Activated naive CD8-positive, alpha-beta T cell treated with anti-CD3 and anti-CD28 coated beads, Interleukin-2, amount 50 U/mL, for 24 hours (primary cell): Measurements from ENCODE around the gene EIF3A.
"Not testable (repeated sequence)": the region's sequence is repeated elsewhere in the genome, so short reads cannot be mapped to it uniquely, and the experiment has no call there.

Source experiments
- ATAC-seq: fragments of 150-1000 bp; cut with Tn5 transposase; one replicate; pipeline ENCODE4 v1.10.0; 2021
- DNase-seq: peaks from one replicate; pipeline ENCODE4 v3.0.0; 2021
- H3K27ac Mint-ChIP-seq: one replicate; pipeline ENCODE4 v1.8.0; 2021; ENCODE audit warnings: mild to moderate bottlenecking, mixed read lengths
- H3K27me3 Mint-ChIP-seq: one replicate; pipeline ENCODE4 v1.8.0; 2021; ENCODE audit warnings: mixed read lengths
- H3K36me3 Mint-ChIP-seq: one replicate; pipeline ENCODE4 v1.8.0; 2021; ENCODE audit warnings: low read depth, mixed read lengths
- H3K4me1 Mint-ChIP-seq: one replicate; pipeline ENCODE4 v1.8.0; 2021; ENCODE audit warnings: mixed read lengths
- H3K4me3 Mint-ChIP-seq: one replicate; pipeline ENCODE4 v1.8.0; 2021; ENCODE audit warnings: mild to moderate bottlenecking, moderate library complexity, mixed read lengths
- H3K9me3 Mint-ChIP-seq: one replicate; pipeline ENCODE4 v1.8.0; 2021; ENCODE audit warnings: mixed read lengths

EIF3A gene

DNA sequence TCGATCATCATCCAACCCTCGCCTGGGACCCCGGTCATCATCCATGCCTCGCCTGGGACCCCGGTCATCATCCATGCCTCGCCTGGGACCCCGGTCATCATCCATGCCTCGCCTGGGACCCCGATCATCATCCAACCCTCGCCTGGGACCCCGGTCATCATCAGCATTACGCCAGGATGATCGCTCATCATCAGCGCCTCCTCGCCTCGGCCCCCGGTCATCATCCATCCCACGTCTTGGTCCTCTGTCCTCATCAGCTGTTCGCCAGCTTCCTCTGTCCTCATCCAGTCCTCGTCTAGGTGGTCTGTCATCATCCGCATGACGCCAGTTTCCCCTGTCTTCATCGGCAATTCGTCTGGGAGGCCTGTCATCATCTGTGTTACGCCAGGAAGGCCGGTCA is 38.4 kb downstream of the EIF3A start:
- peaks cover 83% of the 10 kb centered on the region for H3K36me3 Mint-ChIP-seq
- ATAC-seq (peak; percentile 17), DNase-seq (no peak)
- no peaks in the 10 kb centered on the region for H3K27me3 Mint-ChIP-seq
- peaks cover 9% of the 10 kb centered on the region for H3K4me1 Mint-ChIP-seq
- H3K4me3 Mint-ChIP-seq: no peak overlapping the region
- no peaks in the 10 kb centered on the region for H3K9me3 Mint-ChIP-seq
- no peak overlapping the region for H3K27ac Mint-ChIP-seq

DNA sequence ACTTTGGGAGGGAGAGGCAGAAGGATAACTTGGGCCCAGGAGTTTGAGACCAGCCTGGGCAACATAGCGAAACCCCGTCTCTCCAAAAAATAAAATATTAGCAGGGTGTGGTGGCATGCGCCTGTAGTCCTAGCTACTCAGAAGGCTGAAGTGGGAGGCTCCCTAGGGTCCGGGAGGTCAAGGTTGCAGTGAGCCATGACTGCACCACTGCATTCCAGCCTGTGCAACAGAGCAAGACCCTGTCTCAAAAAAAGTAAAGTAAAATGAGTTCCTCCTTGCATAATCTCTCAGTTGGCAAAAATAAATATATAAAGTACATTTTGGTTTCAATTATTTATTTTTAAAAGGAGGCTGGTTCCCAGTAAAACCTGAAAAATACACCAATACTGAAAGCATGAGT is 39.3 kb downstream of the EIF3A start:
- peaks cover 9% of the 10 kb centered on the region for H3K4me1 Mint-ChIP-seq
- no peak overlapping the region for H3K27ac Mint-ChIP-seq
- ATAC-seq: no peak
- H3K36me3 Mint-ChIP-seq: peaks cover 83% of the 10 kb centered on the region
- DNase-seq: no peak
- H3K4me3 Mint-ChIP-seq: no peak overlapping the region
- no peaks in the 10 kb centered on the region for H3K9me3 Mint-ChIP-seq
- H3K27me3 Mint-ChIP-seq: no peaks in the 10 kb centered on the region

DNA sequence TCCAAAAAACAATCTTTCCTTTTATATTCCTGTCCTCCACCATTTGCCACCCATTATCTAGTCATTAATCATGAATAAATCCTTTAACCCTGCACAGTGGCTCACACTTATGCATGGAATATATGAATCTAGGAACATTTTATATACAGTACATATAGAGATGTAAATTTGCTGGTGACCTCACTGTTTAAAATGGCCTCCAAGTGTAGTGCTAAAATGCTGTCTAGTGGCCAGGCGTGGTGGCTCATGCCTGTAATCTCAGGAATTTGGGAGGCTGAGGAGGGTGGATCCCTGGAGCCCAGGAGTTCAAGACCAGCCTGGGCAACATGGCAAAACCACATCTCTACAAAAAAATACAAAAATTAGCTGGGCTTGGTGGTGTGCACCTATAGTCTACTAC is 41.5 kb downstream of the EIF3A start:
- H3K4me3 Mint-ChIP-seq: no peak overlapping the region
- no peaks in the 10 kb centered on the region for H3K9me3 Mint-ChIP-seq
- no peaks in the 10 kb centered on the region for H3K27me3 Mint-ChIP-seq
- H3K27ac Mint-ChIP-seq: no peak overlapping the region
- ATAC-seq (no peak), DNase-seq (no peak)
- H3K36me3 Mint-ChIP-seq: peaks cover 81% of the 10 kb centered on the region
- peaks cover 9% of the 10 kb centered on the region for H3K4me1 Mint-ChIP-seq

- H3K4me3 Mint-ChIP-seq: no peak overlapping the region
Observed at GRCh38 chr10:119031496-119032059, 49.0 kb downstream of the EIF3A start.

DNA sequence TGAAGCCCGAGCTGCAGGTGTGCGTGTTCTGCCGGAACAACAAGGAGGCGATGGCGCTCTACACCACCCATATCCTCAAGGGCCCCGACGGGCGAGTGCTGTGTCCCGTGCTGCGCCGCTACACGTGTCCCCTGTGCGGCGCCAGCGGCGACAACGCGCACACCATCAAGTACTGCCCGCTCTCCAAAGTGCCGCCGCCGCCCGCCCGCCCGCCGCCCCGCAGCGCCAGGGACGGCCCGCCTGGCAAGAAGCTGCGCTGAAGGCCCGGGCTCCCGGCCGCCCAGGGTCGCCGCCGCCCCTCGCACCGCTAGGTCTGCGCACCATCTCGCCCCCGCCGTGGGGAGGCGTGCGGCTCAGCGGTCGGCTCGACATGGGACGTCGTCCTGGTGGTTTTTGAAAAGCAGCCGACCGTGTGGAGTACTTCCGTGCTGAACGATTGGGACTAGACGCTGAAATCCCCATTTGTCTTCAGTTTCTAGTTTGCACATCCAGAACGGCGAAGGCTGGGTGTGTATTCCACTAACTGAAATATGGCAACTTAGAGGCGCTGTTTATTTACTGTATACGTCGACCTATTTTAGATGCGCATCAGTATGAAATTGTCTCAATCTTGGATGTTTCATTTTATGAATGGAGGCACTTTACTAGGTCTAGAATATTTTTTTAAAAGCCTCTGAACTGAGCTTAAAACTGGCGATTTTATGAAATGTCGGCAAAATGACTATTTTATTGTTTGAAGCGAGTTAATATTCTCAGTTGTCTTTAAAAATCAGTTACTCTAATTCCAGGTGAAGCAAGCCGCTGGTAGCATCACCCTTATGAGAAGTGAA is 50.0 kb downstream of the EIF3A start:
- H3K4me3 Mint-ChIP-seq: peak overlapping the region; percentile 66
- H3K36me3 Mint-ChIP-seq: peaks cover 22% of the 10 kb centered on the region
- H3K27me3 Mint-ChIP-seq: peaks cover 5% of the 10 kb centered on the region
- no peaks in the 10 kb centered on the region for H3K9me3 Mint-ChIP-seq
- ATAC-seq (peak; percentile 74), DNase-seq (peak; percentile 48)
- H3K27ac Mint-ChIP-seq: no peak overlapping the region
- H3K4me1 Mint-ChIP-seq: peaks cover 16% of the 10 kb centered on the region

More at GRCh38 chr10:119031496-119032059, 49.0 kb downstream of the EIF3A start:
- peaks cover 16% of the 10 kb centered on the region for H3K4me1 Mint-ChIP-seq
- no peaks in the 10 kb centered on the region for H3K9me3 Mint-ChIP-seq
- peaks cover 5% of the 10 kb centered on the region for H3K27me3 Mint-ChIP-seq
- DNase-seq: no peak
- ATAC-seq: no peak
- peaks cover 30% of the 10 kb centered on the region for H3K36me3 Mint-ChIP-seq
- no peak overlapping the region for H3K27ac Mint-ChIP-seq

DNA sequence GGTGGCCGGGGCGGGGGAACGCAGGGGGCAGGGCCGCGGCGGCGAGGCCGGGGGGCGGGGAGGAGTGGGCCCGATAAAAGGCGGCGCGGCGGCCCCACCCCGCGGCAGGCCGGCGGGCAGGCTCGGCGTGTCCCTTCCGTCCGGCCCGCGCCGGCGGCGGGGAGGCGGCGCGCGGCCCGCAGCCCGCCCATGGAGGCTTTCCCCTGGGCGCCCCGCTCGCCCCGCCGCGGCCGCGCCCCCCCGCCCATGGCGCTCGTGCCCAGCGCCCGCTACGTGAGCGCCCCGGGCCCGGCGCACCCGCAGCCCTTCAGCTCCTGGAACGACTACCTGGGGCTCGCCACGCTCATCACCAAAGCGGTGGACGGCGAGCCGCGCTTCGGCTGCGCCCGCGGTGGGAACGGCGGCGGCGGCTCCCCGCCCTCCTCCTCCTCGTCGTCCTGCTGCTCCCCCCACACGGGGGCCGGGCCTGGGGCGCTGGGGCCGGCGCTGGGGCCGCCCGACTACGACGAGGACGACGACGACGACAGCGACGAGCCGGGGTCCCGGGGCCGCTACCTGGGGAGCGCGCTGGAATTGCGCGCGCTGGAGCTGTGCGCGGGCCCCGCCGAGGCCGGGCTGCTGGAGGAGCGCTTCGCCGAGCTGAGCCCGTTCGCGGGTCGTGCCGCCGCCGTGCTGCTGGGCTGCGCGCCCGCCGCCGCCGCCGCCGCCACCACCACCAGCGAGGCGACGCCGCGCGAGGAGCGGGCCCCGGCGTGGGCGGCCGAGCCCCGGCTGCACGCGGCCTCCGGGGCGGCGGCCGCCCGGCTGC is 50.8 kb downstream of the EIF3A start, which contains the start of gene NANOS1:
TSS of gene NANOS1 (plus strand) at position 102 of the 808 bp plus-strand sequence. CDS start at position 190, 88 bp downstream.
- DNase-seq (no peak), ATAC-seq (peak; percentile 16)
- H3K4me1 Mint-ChIP-seq: peaks cover 16% of the 10 kb centered on the region
- no peaks in the 10 kb centered on the region for H3K9me3 Mint-ChIP-seq
- peaks cover 5% of the 10 kb centered on the region for H3K27me3 Mint-ChIP-seq
- H3K27ac Mint-ChIP-seq: no peak within 1 kb of the TSS
- H3K4me3 Mint-ChIP-seq: peak within 1 kb of the TSS; percentile 66
- peaks cover 21% of the 10 kb centered on the region for H3K36me3 Mint-ChIP-seq

GRCh38 chr10:119028900-119029612 is 51.6 kb downstream of the EIF3A start:
- Mint-ChIP-seq H3K4me3 (peak overlapping the region; percentile 51), H3K27me3 (peaks cover 5% of the 10 kb centered on the region), H3K36me3 (peaks cover 14% of the 10 kb centered on the region), H3K4me1 (peaks cover 16% of the 10 kb centered on the region), H3K27ac (no peak overlapping the region), H3K9me3 (no peaks in the 10 kb centered on the region)
- ATAC-seq (peak; percentile 73), DNase-seq (peak; percentile 80)

DNA sequence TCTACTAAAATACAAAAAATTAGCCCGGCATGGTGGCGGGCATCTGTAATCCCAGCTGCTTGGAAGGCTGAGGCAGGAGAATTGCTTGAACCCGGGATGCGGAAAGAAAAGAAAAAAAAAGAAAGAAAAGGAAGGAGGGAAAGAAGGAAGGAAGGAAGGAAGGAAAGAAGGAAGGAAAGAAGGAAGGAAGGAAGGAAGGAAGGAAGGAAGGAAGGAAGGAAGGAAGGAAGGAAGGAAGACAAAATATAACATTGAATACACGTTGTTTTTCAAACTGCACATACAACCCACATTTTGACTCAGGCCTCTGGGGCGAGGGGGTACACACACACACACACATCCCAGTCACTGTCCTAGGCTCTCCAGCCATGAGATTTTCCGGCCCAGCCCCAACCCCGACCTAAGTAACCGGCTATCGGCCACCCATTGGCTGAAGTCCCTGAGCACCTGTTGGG is 52.1 kb downstream of the EIF3A start:
- H3K4me3 Mint-ChIP-seq: peak overlapping the region; percentile 51
- not testable (repeated sequence) for H3K9me3 Mint-ChIP-seq, H3K36me3 Mint-ChIP-seq, H3K27me3 Mint-ChIP-seq, H3K27ac Mint-ChIP-seq, ATAC-seq, DNase-seq
- H3K4me1 Mint-ChIP-seq: peaks cover 16% of the 10 kb centered on the region

DNA sequence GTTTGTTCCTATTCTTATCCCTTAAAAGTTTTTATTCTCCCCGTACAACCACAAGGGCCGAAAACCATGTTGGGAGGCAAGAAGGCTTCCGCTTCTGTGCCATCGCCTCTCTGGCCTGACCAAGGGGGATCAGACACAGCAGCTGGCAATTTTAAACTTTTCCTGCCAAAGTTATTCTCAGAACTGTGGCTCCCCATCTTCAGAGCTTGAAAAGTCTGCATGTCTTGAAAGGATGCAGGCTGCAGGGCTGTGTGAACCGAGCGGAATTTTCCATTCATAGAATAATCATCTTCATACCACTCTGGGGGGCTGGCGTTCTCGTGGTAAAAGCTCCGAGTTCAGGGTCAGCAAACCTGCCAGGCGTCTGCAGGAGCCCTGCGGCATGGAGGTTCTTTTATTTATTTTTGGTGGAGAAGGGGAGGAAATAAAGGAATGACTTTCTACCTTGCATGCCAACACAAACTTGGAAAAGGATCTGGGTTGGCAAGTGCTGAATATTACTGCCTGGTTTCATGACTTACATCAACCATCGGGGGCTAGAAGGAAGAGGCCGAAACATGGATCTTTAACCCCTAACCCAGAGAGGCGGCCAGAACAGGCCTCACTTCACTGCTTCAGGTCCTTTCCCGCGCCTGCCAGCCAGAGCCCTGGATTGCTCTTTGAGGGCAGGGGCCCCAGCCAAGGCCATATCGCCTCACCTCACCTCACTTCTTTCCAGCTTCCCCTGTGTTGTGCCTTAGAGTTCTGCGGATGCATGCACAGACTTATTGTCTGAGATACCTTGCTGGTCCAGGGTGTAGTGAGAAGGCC is 54.1 kb downstream of the EIF3A start:
- ATAC-seq (no peak), DNase-seq (no peak)
- no peaks in the 10 kb centered on the region for H3K9me3 Mint-ChIP-seq
- no peaks in the 10 kb centered on the region for H3K36me3 Mint-ChIP-seq
- no peak overlapping the region for H3K4me3 Mint-ChIP-seq
- H3K27ac Mint-ChIP-seq: no peak overlapping the region
- peaks cover 10% of the 10 kb centered on the region for H3K4me1 Mint-ChIP-seq
- H3K27me3 Mint-ChIP-seq: peaks cover 5% of the 10 kb centered on the region

GRCh38 chr10:119025776-119026175 is 54.8 kb downstream of the EIF3A start:
- no peak for DNase-seq
- no peak overlapping the region for H3K4me3 Mint-ChIP-seq
- H3K27ac Mint-ChIP-seq: no peak overlapping the region
- ATAC-seq: no peak
- no peaks in the 10 kb centered on the region for H3K36me3 Mint-ChIP-seq
- H3K27me3 Mint-ChIP-seq: peaks cover 7% of the 10 kb centered on the region
- H3K4me1 Mint-ChIP-seq: peaks cover 3% of the 10 kb centered on the region
- H3K9me3 Mint-ChIP-seq: no peaks in the 10 kb centered on the region

- Mint-ChIP-seq H3K36me3 (no peaks in the 10 kb centered on the region), H3K9me3 (no peaks in the 10 kb centered on the region), H3K27me3 (peaks cover 9% of the 10 kb centered on the region), H3K4me1 (peaks cover 5% of the 10 kb centered on the region), H3K4me3 (no peak overlapping the region), H3K27ac (no peak overlapping the region)
- DNase-seq (no peak), ATAC-seq (no peak)
Observed at GRCh38 chr10:119025336-119025735, 55.3 kb downstream of the EIF3A start.

DNA sequence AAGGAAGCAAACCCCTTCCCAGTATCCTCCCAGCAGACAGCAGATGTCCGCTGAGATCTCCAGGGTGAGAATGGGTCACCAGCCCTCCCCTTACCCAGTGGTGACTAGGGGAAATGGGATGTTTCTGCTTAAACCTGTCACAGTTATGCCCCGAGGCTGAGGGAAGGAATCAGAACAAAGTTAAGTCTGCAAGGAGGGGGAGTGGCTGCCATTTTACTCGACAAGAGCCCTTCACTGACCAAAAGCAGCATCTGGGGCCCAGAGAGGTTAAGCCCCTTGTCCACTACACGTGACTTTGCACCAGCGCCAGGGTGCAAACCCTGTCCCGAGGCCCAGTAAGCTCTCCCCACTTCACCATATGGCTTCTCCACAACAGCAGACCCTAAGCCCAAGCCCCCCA is 55.7 kb downstream of the EIF3A start:
- H3K36me3 Mint-ChIP-seq: no peaks in the 10 kb centered on the region

DNA sequence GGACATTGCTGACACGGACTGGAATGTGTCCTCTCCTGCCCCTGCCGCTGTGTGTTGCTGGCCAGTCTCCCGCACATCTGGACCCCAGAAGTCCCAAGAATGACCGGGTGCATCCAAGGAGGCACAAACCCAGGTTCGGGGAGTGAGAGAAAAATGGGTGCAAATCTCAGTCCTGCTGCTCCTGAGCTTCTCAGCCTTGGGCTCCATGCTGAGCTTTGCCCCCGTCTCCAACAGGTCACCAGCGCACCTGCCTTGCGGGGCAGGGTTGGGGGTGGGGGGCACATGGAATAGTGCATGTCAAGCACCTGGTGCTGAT is 57.1 kb downstream of the EIF3A start:
- H3K4me3 Mint-ChIP-seq: no peak overlapping the region
- H3K4me1 Mint-ChIP-seq: peaks cover 5% of the 10 kb centered on the region
- H3K9me3 Mint-ChIP-seq: no peaks in the 10 kb centered on the region
- ATAC-seq: no peak
- H3K27ac Mint-ChIP-seq: no peak overlapping the region
- no peaks in the 10 kb centered on the region for H3K36me3 Mint-ChIP-seq
- no peak for DNase-seq
- H3K27me3 Mint-ChIP-seq: peaks cover 9% of the 10 kb centered on the region

More for the DNA sequence above, 55.7 kb downstream of the EIF3A start:
- peaks cover 10% of the 10 kb centered on the region for H3K27me3 Mint-ChIP-seq
- H3K27ac Mint-ChIP-seq: no peak overlapping the region
- no peak overlapping the region for H3K4me3 Mint-ChIP-seq
- DNase-seq: no peak
- no peak for ATAC-seq
- H3K9me3 Mint-ChIP-seq: no peaks in the 10 kb centered on the region
- peaks cover 5% of the 10 kb centered on the region for H3K4me1 Mint-ChIP-seq
